ENCODE results near the gene CKS2.
"Not testable (repeated sequence)": the region's sequence is repeated elsewhere in the genome, so short reads cannot be mapped to it uniquely, and the experiment has no call there.

The CKS2 gene

GRCh38 chr9:89278997-89279739 is 31.8 kb upstream of the CKS2 start:
- peak; percentile 42 for DNase-seq (ENCODE audit: low read depth)
- in situ Hi-C loops (cut with HindIII; ENCODE audit: low sequenced_read_pairs) = no loop called here
- H3K4me3 ChIP-seq (ENCODE audit: low read depth, low read length) = no peak overlapping the region
- peak; percentile 66 for TF ChIP-seq CTCF (IDR thresholded peaks at IDR 0.05; ENCODE audit: low read depth, low read length, missing control alignments)

GRCh38 chr9:89281106-89281505 is 29.9 kb upstream of the CKS2 start:
- in situ Hi-C loops (cut with HindIII; ENCODE audit: low sequenced_read_pairs) = loop anchor here (5.0 kb wide), 2 partner anchors 44 to 104 kb away; partner anchors contain the start of gene SHC3
- DNase-seq (ENCODE audit: low read depth) = no peak
- no peak overlapping the region for H3K4me3 ChIP-seq (ENCODE audit: low read depth, low read length)
- no peak for TF ChIP-seq CTCF (IDR thresholded peaks at IDR 0.05; ENCODE audit: low read depth, low read length, missing control alignments)

- in situ Hi-C loops (cut with HindIII; ENCODE audit: low sequenced_read_pairs) = loop anchor here (5.0 kb wide), 2 partner anchors 45 to 105 kb away; partner anchors contain the start of gene SHC3
- peak overlapping the region; percentile 17 for H3K4me3 ChIP-seq (ENCODE audit: low read depth, low read length)
- not testable (repeated sequence) for DNase-seq (ENCODE audit: low read depth)
Measured at GRCh38 chr9:89282248-89282968, 28.6 kb upstream of the CKS2 start.

- in situ Hi-C loops (cut with HindIII; ENCODE audit: low sequenced_read_pairs) = loop anchor here (5.0 kb wide), 2 partner anchors 47 to 107 kb away; partner anchors contain the start of gene SHC3
- DNase-seq (ENCODE audit: low read depth) = no peak
- TF ChIP-seq CTCF (IDR thresholded peaks at IDR 0.05; ENCODE audit: low read depth, low read length, missing control alignments) = no peak
- no peak overlapping the region for H3K4me3 ChIP-seq (ENCODE audit: low read depth, low read length)
Measured at GRCh38 chr9:89284076-89284475, 26.9 kb upstream of the CKS2 start.

GRCh38 chr9:89291741-89292140 is 19.3 kb upstream of the CKS2 start:
- DNase-seq (ENCODE audit: low read depth) = no peak
- no peak for TF ChIP-seq CTCF (IDR thresholded peaks at IDR 0.05; ENCODE audit: low read depth, low read length, missing control alignments)
- in situ Hi-C loops (cut with HindIII; ENCODE audit: low sequenced_read_pairs) = no loop called here
- H3K4me3 ChIP-seq (ENCODE audit: low read depth, low read length) = no peak overlapping the region

- H3K4me3 ChIP-seq (ENCODE audit: low read depth, low read length) = no peak overlapping the region
- TF ChIP-seq CTCF (IDR thresholded peaks at IDR 0.05; ENCODE audit: low read depth, low read length, missing control alignments) = no peak
- in situ Hi-C loops (cut with HindIII; ENCODE audit: low sequenced_read_pairs) = no loop called here
- DNase-seq (ENCODE audit: low read depth) = no peak
Measured at GRCh38 chr9:89293014-89293413, 18.0 kb upstream of the CKS2 start.

GRCh38 chr9:89295400-89295799 is 15.6 kb upstream of the CKS2 start:
- in situ Hi-C loops (cut with HindIII; ENCODE audit: low sequenced_read_pairs) = no loop called here
- DNase-seq (ENCODE audit: low read depth) = no peak
- TF ChIP-seq CTCF (IDR thresholded peaks at IDR 0.05; ENCODE audit: low read depth, low read length, missing control alignments) = no peak
- H3K4me3 ChIP-seq (ENCODE audit: low read depth, low read length) = no peak overlapping the region

GRCh38 chr9:89301996-89302395 is 9.0 kb upstream of the CKS2 start:
- DNase-seq (ENCODE audit: low read depth); H3K4me3 ChIP-seq (ENCODE audit: low read depth, low read length); in situ Hi-C loops (cut with HindIII; ENCODE audit: low sequenced_read_pairs): not testable (repeated sequence)

Measured in astrocyte of the cerebellum (primary cell).